ENCODE data around the gene HIGD1B.
"Not testable (repeated sequence)": the region's sequence is repeated elsewhere in the genome, so short reads cannot be mapped to it uniquely, and the experiment has no call there.

Gene HIGD1B

DNA sequence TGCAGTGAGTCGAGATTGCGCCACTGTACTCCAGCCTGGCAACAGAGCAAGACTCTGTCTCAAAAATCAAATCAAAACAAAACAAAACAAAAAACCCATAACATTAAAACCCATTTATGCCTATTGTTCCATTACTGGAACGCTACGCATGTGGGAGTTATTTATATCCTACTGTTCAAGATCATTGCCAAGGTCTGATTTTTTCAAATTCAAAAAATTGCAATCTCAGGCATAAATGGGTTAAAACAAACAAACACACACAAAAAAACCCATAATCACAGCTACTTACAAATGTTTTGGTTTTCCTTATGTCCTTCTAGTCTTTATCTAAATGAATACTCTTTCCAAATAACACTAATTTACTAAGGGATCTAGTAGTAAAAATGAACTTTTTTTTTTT is 35.4 kb upstream of the HIGD1B start:
- Histone ChIP-seq H3K4me1 (ENCODE audit: insufficient read depth, insufficient read length) (peaks cover 3% of the 10 kb centered on the region), H3K9ac (ENCODE audit: insufficient read length, low read depth) (no peak overlapping the region), H3K9me3 (ENCODE audit: insufficient read depth, low read length) (no peaks in the 10 kb centered on the region), H3K27me3 (ENCODE audit: insufficient read depth, insufficient read length) (no peaks in the 10 kb centered on the region), H3K36me3 (ENCODE audit: insufficient read depth, insufficient read length, low read length) (peaks cover 21% of the 10 kb centered on the region), H3K4me3 (ENCODE audit: insufficient read length, low read depth) (no peak overlapping the region)
- no peak for DNase-seq (ENCODE audit: low read depth, low spot score)
- no peak for TF ChIP-seq ZNF274 (IDR thresholded peaks at IDR 0.05; ENCODE audit: low read depth, low read length)
- TF ChIP-seq YY1 (IDR thresholded peaks at IDR 0.05; ENCODE audit: insufficient read depth, insufficient read length), result no peak
- no peak for TF ChIP-seq SUZ12 (IDR thresholded peaks at IDR 0.05; ENCODE audit: extremely low read depth, insufficient read depth, insufficient read length)

DNA sequence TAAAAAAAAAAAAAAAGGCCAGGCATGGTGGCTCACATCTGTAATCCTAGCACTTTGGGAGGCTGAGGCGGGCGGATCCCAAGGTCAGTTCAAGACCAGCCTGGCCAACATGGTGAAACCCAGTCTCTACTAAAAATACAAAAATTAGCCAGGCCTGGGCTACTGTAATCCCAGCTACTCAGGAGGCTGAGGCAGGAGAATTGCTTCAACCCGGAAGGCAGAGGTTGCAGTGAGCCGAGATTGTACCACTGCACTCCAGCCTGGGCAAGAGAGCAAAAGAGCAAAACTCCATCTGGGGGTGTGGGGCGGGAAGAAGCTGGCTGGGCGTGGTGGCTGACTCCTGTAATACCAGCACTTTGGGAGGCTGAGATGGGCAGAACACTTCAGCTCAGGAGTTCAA is 29.2 kb upstream of the HIGD1B start:
- not testable (repeated sequence) for H3K9ac ChIP-seq (ENCODE audit: insufficient read length, low read depth); H3K4me3 ChIP-seq (ENCODE audit: insufficient read length, low read depth); DNase-seq (ENCODE audit: low read depth, low spot score); H3K27me3 ChIP-seq (ENCODE audit: insufficient read depth, insufficient read length); H3K9me3 ChIP-seq (ENCODE audit: insufficient read depth, low read length); H3K36me3 ChIP-seq (ENCODE audit: insufficient read depth, insufficient read length, low read length); H3K4me1 ChIP-seq (ENCODE audit: insufficient read depth, insufficient read length)

DNA sequence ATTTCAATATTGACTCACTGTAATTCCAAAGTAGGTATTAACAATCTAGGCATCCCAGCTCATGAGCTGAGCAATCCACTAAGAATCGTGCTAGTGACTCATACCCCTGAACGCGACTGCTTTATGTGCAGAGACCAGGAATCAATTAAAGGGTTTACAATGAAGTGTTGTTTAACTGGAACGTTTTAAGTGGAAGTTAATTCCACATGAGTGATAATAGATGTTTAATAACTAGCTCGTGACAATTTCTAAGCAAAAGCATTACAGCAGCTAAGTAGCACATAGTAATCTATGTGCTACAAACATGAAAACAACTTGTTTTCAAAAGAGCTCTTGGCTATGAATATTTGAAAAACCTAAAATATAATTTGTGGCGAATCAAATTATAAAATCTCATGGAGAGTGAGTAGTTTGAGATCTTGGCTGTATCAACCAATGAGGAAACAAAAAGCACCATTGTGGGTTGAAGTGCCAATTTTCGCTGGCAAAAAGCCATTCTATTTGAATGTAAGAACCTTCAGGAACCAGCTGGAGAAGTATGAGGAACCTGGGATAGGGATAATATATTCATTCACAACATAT is 27.0 kb upstream of the HIGD1B start:
- TF ChIP-seq YY1 (IDR thresholded peaks at IDR 0.05; ENCODE audit: insufficient read depth, insufficient read length) (no peak), SUZ12 (IDR thresholded peaks at IDR 0.05; ENCODE audit: extremely low read depth, insufficient read depth, insufficient read length) (no peak), ZNF274 (IDR thresholded peaks at IDR 0.05; ENCODE audit: low read depth, low read length) (no peak)
- H3K36me3 ChIP-seq (ENCODE audit: insufficient read depth, insufficient read length, low read length), result peaks cover 14% of the 10 kb centered on the region
- no peak overlapping the region for H3K4me3 ChIP-seq (ENCODE audit: insufficient read length, low read depth)
- peaks cover 3% of the 10 kb centered on the region for H3K4me1 ChIP-seq (ENCODE audit: insufficient read depth, insufficient read length)
- no peaks in the 10 kb centered on the region for H3K9me3 ChIP-seq (ENCODE audit: insufficient read depth, low read length)
- no peak for DNase-seq (ENCODE audit: low read depth, low spot score)
- no peaks in the 10 kb centered on the region for H3K27me3 ChIP-seq (ENCODE audit: insufficient read depth, insufficient read length)
- no peak overlapping the region for H3K9ac ChIP-seq (ENCODE audit: insufficient read length, low read depth)

DNA sequence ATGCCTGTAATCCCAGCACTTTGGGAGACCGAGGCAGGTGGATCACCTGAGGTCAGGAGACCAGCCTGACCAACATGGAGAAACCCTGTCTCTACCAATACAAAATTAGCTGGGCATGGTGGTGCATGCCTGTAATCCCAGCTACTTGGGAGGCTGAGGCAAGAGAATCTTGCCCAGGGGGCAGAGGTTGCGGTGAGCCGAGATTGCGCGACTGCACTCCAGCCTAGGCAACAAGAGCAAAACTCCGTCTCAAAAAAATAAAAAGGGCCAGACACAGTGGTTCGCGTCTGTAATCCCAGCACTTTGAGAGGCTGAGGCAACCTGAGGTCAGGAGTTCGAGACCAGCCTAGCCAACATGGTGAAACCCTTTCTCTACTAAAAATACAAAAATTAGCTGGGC is 22.4 kb upstream of the HIGD1B start:
- H3K27me3 ChIP-seq (ENCODE audit: insufficient read depth, insufficient read length); H3K36me3 ChIP-seq (ENCODE audit: insufficient read depth, insufficient read length, low read length); DNase-seq (ENCODE audit: low read depth, low spot score); H3K4me1 ChIP-seq (ENCODE audit: insufficient read depth, insufficient read length); H3K9me3 ChIP-seq (ENCODE audit: insufficient read depth, low read length); H3K4me3 ChIP-seq (ENCODE audit: insufficient read length, low read depth); H3K9ac ChIP-seq (ENCODE audit: insufficient read length, low read depth): not testable (repeated sequence)

DNA sequence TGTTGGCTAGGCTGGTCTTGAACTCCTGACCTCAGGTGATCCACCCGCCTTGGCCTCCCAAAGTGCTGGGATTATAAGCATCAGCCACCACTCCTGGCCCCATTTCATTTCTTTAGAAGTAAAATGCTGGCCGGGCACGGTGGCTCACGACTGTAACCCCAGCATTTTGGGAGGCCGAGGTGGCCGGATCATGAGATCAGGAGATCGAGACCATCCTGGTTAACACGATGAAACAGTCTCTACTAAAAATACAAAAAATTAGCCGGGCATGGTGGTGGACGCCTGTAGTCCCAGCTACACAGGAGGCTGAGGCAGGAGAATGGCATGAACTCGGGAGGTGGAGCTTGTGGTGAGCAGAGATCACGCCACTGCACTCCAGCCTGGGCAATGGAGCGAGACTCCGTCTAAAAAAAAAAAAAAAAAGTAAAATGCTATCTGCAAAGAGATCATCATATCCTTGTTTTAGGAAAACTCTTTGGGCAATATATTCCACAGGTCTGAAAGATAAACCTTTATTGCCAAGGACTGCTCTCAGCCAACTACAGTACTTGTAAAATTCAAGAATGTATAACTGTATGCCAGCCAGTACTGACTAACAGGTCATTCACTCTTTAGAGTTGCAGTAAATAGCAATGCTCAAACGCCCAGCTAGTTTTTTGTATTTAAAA is 21.4 kb upstream of the HIGD1B start:
- no peak for TF ChIP-seq SUZ12 (IDR thresholded peaks at IDR 0.05; ENCODE audit: extremely low read depth, insufficient read depth, insufficient read length)
- Histone ChIP-seq H3K27me3 (ENCODE audit: insufficient read depth, insufficient read length) (no peaks in the 10 kb centered on the region), H3K36me3 (ENCODE audit: insufficient read depth, insufficient read length, low read length) (peaks cover 6% of the 10 kb centered on the region), H3K4me1 (ENCODE audit: insufficient read depth, insufficient read length) (peaks cover 5% of the 10 kb centered on the region), H3K4me3 (ENCODE audit: insufficient read length, low read depth) (no peak overlapping the region), H3K9me3 (ENCODE audit: insufficient read depth, low read length) (no peaks in the 10 kb centered on the region), H3K9ac (ENCODE audit: insufficient read length, low read depth) (no peak overlapping the region)
- no peak for DNase-seq (ENCODE audit: low read depth, low spot score)

DNA sequence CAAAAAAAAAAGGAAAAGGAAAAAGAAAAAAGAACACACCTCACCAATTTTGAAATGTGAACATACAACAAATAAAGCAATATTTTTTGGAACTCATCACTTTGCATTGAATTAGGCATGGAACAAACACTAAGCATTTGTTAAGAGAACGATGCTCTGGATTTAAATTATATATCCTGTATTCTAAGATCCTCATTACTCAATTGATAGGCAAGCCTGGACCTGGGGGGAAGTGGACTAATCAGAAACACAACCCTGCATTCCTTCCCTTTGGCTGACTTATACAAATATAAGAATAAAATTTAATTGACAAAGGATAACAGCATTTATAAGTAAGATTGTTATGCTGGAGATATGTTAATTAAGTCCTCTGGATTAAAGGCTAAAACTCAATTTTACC is 19.8 kb upstream of the HIGD1B start:
- no peak overlapping the region for H3K4me3 ChIP-seq (ENCODE audit: insufficient read length, low read depth)
- no peak overlapping the region for H3K9ac ChIP-seq (ENCODE audit: insufficient read length, low read depth)
- TF ChIP-seq ZNF274 (IDR thresholded peaks at IDR 0.05; ENCODE audit: low read depth, low read length), result no peak
- TF ChIP-seq SUZ12 (IDR thresholded peaks at IDR 0.05; ENCODE audit: extremely low read depth, insufficient read depth, insufficient read length), result no peak
- TF ChIP-seq YY1 (IDR thresholded peaks at IDR 0.05; ENCODE audit: insufficient read depth, insufficient read length), result no peak
- peaks cover 12% of the 10 kb centered on the region for H3K4me1 ChIP-seq (ENCODE audit: insufficient read depth, insufficient read length)
- no peaks in the 10 kb centered on the region for H3K27me3 ChIP-seq (ENCODE audit: insufficient read depth, insufficient read length)
- H3K9me3 ChIP-seq (ENCODE audit: insufficient read depth, low read length), result no peaks in the 10 kb centered on the region
- H3K36me3 ChIP-seq (ENCODE audit: insufficient read depth, insufficient read length, low read length), result peaks cover 6% of the 10 kb centered on the region
- no peak for DNase-seq (ENCODE audit: low read depth, low spot score)

DNA sequence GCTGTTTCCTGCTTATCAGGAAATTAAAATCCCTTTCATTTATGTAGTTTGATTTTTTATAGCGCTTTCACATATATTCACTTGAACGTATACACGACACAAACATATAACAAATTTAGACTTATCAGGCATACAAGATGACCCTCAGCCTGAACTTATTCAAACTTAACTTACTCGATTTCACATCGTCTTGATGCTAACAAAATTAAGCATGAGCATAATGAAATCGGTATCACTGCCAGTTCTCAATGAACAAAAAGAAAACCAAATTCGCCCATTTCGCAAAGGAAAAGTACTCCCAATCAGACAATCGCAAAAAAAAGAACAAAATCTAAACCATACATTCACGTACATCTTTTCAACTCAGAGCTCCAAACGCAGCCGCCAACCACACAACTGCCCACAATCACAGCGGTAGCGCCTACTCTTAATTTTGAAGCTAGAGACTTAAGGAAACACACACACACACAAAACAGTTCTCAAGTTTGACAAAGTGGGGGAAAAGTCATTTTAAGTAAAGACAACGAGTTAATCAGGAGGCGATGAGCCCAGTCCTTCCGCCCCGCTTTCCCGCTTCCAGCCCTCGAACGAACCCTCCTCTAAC is 18.7 kb upstream of the HIGD1B start:
- H3K9me3 ChIP-seq (ENCODE audit: insufficient read depth, low read length), result no peaks in the 10 kb centered on the region
- H3K36me3 ChIP-seq (ENCODE audit: insufficient read depth, insufficient read length, low read length), result peaks cover 3% of the 10 kb centered on the region
- no peak for DNase-seq (ENCODE audit: low read depth, low spot score)
- no peaks in the 10 kb centered on the region for H3K27me3 ChIP-seq (ENCODE audit: insufficient read depth, insufficient read length)
- H3K9ac ChIP-seq (ENCODE audit: insufficient read length, low read depth), result peak overlapping the region; percentile 93
- peaks cover 13% of the 10 kb centered on the region for H3K4me1 ChIP-seq (ENCODE audit: insufficient read depth, insufficient read length)
- no peak for TF ChIP-seq ZNF274 (IDR thresholded peaks at IDR 0.05; ENCODE audit: low read depth, low read length)
- TF ChIP-seq SUZ12 (IDR thresholded peaks at IDR 0.05; ENCODE audit: extremely low read depth, insufficient read depth, insufficient read length), result no peak
- TF ChIP-seq YY1 (IDR thresholded peaks at IDR 0.05; ENCODE audit: insufficient read depth, insufficient read length), result no peak
- H3K4me3 ChIP-seq (ENCODE audit: insufficient read length, low read depth), result peak overlapping the region; percentile 84

Data from NT2/D1 (cell line).